Jurkat, Clone E6-1 (cell line): ENCODE data around the gene ARAP1.

Experiments
- DNase-seq: peaks from one replicate; pipeline ENCODE4 v3.0.0-alpha.2; 2011; ENCODE audit warnings: low read depth, low spot score
- H3K4me3 ChIP-seq: 2 replicates; pipeline ENCODE4 v1.5.1; 2011; ENCODE audit warnings: mild to moderate bottlenecking, low read length, control low read depth, moderate library complexity

The ARAP1 gene

GRCh38 chr11:72781063-72781312 lies 28.8 kb upstream of the ARAP1 start:
- DNase-seq = no peak
- no peak overlapping the region; the same call in 1 of the 2 replicates for H3K4me3 ChIP-seq

DNA sequence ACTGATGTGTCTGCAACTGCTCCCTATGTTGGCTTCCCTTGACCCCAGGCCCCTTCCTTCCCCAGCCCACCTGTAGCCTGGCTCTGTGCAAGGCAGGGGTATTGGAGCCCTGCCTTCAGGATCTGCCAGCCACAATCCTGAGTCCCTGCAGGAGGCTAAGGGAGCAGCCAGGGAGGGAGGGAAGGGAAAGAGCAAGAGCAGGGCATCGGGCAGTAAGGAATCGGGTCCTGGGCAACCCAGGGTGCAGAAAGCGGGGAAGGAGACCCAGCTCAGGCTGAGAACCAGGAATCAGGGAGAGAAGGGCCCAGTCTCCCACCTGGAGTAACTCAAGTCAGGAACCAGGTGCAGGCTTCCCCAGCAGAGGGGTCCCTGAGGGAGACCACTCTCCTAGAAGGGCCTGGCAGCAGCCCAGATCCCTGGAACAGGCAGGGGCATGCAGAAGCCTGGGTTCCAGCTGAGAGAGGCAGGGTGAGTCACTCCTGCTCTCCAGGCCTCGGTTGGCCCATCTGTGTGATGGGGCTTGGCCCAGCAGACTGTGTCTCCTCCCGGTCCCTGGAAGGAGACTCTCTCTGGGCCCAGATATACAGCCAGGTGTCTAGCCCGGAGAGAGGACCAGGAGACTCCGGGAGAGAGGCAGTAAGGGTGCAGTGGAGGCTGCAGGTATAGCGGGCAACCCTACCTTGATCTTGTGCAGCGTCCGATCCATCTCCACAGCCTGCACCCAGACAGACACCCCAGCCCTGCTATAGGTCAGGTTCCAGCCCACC lies 28.3 kb upstream of the ARAP1 start:
- H3K4me3 ChIP-seq = no peak overlapping the region
- DNase-seq = no peak

DNA sequence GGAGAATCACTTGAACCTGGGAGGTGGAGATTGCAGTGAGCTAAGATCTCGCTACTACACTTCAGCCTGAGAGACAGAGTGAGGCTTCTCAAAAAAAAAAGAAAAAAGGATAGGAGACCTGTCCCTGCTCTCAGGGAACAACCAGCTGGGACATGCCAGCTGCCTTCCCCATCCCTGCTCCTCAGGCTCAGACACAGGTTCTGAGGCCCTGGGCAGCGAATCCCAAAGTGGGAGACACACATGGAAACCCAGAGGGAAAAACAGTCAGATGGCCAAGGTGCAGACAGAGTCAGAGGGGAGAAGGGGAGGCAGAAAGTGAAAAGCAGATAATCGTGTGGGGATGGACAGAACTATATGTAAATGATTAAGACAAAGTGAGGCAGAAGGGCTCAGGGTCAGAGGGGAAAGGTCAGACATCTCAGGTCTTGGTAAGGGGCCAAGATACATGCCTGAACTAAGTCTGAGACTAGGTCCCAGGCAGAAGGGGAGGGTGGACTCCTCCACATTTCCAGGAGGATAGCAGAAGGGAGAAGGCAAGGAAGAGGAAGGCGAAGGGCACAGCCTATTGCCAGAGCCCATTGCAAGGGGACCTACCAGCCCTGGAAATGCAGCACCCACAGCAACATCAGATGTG lies 27.4 kb upstream of the ARAP1 start:
- no peak for DNase-seq
- H3K4me3 ChIP-seq = no peak overlapping the region

DNA sequence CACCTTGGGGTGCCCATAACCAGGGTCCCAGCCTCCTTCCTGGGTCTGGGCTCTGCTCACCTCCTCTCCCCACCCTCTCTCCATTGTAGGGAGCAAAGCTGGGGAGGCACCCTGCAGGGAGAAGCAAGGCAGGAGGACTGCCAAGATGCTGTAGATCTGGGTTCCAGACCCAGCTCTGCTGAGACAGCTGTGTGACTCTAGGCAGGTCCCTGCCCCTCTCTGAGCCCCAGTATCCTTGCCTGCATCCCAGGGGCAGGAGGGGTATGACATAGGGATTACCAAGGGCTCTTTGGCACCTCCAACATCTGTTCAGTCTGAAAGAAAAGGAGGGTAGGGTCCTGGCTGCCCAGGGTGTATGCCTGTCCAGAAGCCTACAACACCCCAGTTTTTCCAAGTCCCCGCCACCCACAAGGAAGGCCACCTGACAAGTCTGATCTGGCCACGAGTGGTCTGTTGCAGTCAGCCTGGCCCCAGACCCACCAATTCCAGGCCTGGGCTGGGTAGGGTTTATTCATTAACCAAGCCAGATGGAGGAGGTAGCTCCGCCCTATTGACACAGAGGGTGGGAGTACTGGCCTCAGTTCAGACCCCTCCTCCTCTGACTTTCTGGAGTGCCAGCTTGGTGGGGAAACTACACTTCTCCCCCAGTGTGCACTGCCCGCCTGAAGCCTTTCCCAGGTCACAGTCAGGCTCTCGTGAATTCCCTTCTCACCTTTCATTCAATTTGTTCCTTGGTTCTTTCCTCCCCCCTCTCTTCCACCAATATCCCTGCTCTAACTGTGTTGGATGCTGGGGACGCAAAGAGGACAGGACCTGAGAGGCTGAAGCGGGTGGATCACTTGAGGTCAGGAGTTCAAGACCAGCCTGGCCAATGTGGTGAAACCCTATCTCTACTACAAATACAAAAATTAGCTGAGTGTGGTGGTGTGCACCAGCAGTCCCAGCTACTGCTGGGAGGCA lies 26.6 kb upstream of the ARAP1 start:
- no peak overlapping the region for H3K4me3 ChIP-seq
- no peak for DNase-seq

DNA sequence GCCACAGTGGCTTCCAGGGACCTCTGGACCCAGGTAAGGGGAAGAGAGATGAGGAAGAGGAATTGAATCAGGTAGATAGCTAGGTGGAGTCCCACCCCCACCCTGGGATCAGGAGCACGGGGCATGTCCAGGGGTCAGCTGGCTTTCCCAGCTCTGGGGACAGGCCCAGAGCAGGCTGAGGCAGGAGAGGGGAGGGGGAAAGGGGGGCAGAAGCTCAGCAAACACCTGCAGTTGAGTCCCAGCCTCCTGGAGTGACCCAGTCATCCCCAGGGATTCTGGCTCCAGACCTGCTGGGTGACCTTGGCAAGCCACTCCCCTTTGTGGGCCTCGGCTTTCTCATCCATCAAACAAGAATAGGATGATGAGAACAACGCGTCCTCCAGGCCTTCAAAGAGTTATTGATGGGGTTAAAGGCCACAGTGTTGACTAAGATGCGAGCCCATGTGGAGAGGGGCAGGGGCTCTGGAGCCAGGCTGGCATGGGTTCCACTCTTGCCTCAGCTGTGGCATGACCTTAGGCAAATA lies 25.6 kb upstream of the ARAP1 start:
- DNase-seq = no peak
- H3K4me3 ChIP-seq = no peak overlapping the region

- H3K4me3 ChIP-seq = no peak overlapping the region
- no peak for DNase-seq
Observed at GRCh38 chr11:72776844-72777754, 24.9 kb upstream of the ARAP1 start.

GRCh38 chr11:72776117-72776843 lies 24.1 kb upstream of the ARAP1 start:
- H3K4me3 ChIP-seq = no peak overlapping the region
- DNase-seq = no peak

DNA sequence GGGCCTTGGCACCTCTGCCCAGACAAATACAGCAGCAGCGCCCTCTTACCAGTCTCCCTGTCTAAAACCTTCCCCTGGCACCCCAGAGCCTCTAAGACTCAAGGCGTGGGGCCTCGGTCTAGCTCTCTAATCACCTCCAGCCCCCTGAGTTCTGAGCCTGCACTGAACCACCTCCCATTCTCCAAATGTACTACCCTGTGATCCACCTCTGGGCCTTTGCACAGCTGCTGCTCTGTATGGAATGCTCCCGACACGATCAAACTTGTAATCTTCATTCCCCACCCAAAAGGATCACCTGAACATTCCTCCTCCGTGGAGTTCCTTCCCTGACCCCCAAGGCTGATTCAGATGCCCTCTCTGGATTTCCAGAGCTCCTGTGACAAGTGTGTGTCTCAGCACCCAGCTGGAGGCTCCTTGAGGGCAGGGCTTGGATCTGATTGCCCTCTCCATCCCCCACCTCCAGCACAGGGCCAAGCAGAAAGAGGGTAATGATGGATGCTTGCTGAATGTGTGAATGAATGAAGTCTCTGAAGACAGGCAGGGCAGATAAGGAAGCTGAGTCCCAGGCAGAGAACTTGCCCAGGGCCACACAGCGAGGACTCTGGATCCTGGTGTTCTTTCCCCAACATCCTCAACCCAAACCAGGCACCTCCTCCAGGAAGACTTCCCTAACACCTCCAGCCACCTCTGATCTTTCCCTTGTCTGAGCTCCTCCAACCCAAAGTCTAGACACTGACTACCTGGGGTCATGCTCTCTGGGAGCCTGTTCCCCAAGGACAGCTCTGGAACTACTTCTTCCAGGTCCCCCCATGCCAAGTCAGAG lies 23.3 kb upstream of the ARAP1 start:
- DNase-seq = no peak
- no peak overlapping the region for H3K4me3 ChIP-seq

GRCh38 chr11:72774499-72774898 lies 22.3 kb upstream of the ARAP1 start:
- H3K4me3 ChIP-seq = no peak overlapping the region
- no peak for DNase-seq

DNA sequence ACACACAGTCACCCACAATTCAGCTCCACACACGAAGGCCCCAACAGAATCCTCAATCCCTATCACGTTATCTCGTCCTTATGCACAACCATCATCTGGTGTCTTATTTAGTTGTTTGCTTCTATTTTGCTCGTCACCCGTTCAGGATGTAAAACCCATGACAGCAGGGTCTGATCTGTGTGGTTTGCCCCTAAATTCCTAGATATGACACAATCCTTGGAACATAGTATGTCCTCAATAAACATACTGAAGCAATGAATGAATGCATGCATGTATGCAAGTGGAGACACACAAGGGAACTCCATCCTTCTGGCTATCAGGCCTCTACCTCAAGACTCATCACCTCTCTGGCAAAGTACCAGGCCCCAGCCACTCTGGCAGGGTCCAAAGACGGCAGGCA lies 21.5 kb upstream of the ARAP1 start:
- no peak overlapping the region for H3K4me3 ChIP-seq
- DNase-seq = no peak

GRCh38 chr11:72773291-72773690 lies 21.1 kb upstream of the ARAP1 start:
- DNase-seq = no peak
- H3K4me3 ChIP-seq = no peak overlapping the region

DNA sequence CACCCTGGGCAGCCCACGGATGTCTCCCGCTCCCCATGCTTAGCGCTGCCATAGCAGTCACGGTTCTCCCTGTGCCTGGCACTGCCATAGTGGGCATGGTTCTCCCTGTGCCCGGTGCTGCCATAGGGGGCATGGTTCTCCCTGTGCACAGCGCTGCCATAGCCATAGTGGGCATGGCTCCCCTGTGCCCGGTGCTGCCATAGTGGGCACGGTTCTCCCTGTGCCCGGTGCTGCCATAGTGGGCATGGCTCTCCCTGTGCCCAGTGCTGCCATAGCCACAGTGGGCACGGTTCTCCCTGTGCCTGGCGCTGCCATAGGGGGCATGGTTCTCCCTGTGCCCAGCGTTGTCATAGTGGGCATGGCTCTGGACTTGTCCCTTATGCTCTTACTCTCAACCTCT lies 19.9 kb upstream of the ARAP1 start:
- no peak overlapping the region for H3K4me3 ChIP-seq
- no peak for DNase-seq

DNA sequence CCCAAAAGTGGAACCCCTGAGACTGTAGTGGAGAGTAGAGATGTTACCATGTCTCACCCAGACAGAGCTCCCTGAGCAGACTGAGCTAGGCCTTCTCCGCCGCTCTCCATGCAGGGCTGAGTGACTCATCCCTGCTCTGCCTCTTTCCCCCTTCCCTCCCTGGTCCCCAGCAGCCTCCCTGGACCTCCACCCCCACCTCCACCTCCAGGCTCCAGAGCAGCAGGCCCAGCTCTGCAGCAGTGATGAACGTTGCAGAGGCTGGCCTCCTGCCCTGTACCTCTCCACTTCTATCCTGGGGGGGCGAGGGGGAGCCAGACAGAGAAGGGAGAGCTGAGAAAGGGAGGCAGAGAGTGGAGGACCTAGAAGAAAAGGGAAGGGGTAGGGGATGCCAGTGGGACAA lies 19.3 kb upstream of the ARAP1 start:
- no peak for DNase-seq
- H3K4me3 ChIP-seq = no peak overlapping the region

DNA sequence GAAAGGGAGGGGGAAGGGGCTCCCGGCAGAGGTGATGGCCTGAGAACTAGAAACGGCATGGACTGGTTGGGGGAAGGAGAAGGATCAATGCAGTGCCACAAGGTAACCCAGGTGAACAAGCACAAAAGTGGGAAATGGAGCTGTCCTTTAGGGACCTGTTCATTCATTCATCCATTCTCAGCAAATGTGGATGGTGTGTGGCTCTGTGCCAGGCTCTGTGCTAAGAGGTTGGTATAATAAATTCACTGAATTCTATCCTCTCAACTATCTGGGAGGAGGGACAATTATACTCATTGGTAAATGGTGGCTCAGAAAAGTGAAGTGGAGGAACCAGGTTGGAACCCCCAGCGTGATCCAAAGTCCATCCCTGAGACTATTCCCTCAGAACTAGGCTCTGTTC lies 18.6 kb upstream of the ARAP1 start:
- DNase-seq = no peak
- no peak overlapping the region for H3K4me3 ChIP-seq

- DNase-seq = no peak
- no peak overlapping the region for H3K4me3 ChIP-seq
Observed at GRCh38 chr11:72769680-72770079, 17.5 kb upstream of the ARAP1 start.

- no peak for DNase-seq
- H3K4me3 ChIP-seq = no peak overlapping the region
Observed at GRCh38 chr11:72768581-72768980, 16.4 kb upstream of the ARAP1 start.

GRCh38 chr11:72767203-72768062 lies 15.2 kb upstream of the ARAP1 start:
- no peak overlapping the region for H3K4me3 ChIP-seq
- no peak for DNase-seq
